CD4-positive, alpha-beta T cell treated with Interleukin-17A for 1 hour (primary cell): ENCODE data around the gene HYAL1.
"Not testable (repeated sequence)": the region's sequence is repeated elsewhere in the genome, so short reads cannot be mapped to it uniquely, and the experiment has no call there.

Experiments
- DNase-seq: peaks from one replicate; pipeline ENCODE4 v3.0.0-alpha.2; 2020

Gene HYAL1

DNA sequence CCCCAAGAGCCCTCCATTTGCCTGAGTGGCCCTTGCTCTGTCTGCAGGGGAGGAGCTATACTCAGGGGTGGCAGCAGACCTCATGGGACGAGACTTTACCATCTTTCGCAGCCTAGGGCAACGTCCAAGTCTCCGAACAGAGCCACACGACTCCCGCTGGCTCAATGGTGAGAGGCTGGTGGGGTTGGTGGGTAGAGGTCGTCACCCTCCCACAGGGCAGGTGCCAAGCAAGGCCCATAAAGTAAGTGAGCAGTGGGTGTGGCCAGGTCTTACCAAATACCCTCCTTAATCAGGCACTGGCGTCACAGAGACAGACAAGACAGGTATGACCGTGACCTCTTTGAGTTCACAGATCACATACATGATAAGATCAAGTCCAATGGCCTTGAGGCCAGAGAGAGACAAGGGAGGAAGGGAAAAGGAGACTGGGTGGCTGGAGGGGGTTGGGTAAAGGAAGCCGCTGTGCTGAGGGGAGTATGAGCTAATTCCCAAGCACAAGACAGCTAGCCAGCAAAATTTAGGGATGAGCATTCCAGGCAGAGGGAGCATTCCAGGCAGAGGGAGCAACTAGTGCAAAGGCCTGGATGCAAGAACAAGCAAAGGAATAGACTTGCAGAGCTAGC lies 31.9 kb downstream of the HYAL1 start:
- DNase-seq, result no peak

DNA sequence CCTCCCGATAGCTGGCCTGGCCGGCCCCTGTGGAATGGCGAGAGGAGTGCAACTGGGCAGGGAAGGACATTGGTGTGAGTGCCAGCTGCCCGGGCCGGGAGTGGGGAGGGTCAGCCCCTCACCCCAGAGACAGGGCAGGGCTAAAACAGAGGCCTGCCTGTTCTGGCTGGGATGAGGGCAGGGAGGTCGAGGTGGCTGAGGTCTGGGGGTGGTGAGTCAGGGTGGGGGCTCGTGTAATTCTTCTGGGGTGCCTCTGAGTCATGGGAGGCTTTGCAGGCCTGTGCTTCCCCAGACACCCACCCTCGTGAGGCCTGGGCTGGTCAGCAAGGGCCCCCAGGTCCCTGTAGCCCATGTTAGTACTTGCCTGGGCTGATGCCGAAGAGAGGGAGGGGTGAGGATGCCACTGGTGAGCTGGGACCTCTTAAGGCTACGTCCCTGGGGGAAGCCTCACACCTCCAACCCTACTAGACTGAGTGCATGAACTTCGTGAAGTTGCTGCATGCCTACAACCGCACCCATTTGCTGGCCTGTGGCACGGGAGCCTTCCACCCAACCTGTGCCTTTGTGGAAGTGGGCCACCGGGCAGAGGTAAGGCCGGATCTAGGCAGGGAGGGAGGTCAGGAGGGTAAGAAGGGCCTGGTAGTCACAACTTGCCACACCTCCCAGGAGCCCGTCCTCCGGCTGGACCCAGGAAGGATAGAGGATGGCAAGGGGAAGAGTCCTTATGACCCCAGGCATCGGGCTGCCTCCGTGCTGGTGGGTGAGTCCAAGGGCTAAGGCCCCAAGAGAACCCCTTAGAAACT lies 32.8 kb downstream of the HYAL1 start:
- DNase-seq, result no peak

DNA sequence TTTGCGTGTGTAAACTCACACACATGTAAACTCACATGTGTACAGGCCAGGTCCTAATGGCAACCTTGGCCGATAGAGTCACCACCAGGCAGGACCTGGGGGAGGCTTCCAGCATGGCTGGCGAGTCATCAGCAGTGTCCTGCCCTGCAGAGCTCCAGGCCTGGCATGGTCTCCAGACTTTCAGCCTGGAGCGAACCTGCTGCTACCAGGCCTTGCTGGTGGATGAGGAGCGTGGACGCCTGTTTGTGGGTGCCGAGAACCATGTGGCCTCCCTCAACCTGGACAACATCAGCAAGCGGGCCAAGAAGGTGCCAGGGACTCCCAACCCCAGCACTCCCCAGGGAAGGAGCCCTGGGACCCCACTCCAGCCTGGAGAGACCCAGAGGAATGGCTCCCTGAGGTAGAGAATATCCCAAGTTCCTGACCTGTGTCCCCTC lies 33.4 kb downstream of the HYAL1 start:
- no peak for DNase-seq

DNA sequence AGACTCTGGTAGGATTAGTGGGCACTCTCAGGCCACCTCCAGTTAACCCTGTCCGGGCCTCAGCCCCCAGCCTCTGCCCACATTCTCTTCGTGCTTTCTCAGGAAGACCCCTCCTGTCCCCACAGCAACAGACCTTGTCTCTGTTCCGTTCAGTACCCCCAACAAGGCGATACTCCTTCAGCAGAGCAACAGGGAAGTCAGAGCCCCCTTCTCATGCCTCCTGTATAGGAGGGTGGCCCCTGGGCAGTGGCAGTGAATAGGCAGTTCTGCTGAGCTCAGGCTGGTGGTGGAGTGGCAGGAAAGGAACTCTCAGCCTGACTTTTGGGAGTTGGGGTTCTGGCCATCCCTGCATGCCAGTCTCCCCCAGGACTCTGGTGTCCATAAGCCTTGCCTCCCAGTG lies 33.9 kb downstream of the HYAL1 start:
- DNase-seq, result no peak

DNA sequence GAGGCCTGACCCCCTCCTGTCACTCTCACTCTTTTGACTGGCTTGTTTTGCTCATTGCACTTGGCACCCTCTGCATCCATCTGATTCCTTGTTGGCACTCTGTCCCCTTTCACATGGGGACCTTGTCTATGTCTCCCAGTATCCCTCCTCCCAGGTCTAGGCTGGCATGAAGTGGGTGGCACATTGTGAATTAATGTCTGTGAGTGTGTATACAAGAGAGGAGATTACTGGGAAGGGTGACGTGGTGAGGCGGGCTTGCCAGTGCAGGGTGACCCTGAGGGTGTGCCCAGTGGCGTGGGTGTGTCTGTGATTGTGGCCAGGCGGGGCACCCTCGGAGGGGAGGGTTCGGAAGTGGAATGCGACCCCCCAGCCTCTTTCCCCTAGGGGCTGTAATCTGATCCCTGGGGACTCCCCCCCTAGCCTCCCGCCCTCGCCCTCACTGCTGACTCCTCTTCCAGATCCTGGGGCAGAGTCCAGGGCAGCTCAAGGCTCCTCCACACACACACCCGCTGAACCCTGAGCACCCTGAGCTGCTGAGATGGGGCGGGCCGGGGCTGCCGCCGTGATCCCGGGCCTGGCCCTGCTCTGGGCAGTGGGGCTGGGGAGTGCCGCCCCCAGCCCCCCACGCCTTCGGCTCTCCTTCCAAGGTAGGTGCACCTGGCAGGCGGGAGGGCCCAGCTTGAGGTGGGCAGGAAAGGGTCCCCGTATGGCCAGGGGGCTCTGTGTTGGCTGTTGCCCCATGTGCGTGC lies 34.5 kb downstream of the HYAL1 start, which contains the start of gene SEMA3B:
SEMA3B (plus strand) TSS at position 445 of the 749 bp plus-strand sequence; CDS start at position 539, 94 bp downstream.
- DNase-seq, result no peak

DNA sequence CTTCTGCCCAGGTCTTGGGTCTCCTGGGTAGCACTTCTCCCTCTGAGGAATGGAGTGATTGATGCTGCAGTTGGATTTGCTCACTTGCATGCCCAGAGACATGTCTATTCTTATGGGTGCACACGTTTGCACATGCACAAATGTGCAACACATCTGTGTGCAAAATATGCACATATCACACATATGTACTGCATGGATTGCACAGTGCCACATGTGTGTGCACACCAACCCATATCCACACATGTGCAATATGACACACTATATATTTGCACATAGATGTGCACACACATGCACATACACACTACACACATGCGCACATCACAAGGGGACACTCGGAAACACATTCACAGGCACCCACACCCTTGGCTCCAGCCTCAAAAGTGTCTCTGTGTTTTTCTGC lies 35.1 kb downstream of the HYAL1 start:
- DNase-seq, result no peak

DNA sequence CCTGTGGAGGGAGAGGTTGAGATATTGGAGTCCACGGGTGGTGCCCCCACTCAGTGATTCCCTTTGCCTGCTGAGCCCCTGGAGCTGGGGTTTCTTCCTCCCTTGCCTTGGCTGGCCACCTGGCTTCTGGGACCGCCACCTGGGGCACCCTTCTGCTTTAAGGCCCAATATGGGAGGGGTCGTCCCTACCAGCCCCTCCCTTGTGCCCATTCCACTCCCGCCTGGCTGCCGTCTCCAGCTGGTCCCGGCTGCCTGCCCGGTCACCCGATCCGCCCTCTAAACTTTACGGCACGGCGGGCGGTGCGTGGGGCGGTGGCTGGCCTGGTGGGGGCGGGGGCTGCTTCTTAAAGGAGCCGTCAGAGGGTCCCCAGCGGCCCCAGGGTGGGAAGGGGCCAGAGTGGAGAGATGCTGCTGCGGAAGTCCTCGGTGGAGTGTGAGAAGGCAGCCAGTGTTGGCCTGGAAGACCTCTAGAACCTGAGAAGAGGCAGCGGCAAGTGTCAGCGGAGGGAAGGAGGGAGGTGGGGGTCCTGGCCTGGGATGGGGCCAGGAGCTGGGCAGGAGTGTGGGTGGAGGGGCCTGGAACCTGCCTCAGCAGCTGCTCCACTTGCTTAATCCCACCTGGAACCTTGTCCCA lies 36.0 kb downstream of the HYAL1 start:
- no peak for DNase-seq

DNA sequence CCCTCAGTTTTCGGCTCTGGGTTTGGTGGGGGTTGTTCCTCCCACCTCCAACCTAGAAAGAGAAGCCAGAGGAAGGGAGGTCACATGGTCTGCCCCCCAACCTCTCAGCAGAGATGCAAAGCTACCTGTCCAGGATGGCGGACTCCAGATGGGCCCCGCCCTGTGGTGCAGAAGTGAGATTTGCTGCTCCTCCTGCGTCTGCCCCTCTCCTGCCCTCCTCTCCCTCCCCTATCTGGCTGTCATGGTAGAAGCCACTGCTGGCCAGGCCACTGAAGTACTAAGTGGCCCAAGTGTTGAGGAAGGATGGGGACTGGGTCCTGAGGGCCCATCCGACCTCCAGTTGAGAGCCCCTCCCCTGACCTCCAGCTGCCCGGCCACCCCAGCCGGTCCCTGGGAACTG lies 36.5 kb downstream of the HYAL1 start:
- no peak for DNase-seq

DNA sequence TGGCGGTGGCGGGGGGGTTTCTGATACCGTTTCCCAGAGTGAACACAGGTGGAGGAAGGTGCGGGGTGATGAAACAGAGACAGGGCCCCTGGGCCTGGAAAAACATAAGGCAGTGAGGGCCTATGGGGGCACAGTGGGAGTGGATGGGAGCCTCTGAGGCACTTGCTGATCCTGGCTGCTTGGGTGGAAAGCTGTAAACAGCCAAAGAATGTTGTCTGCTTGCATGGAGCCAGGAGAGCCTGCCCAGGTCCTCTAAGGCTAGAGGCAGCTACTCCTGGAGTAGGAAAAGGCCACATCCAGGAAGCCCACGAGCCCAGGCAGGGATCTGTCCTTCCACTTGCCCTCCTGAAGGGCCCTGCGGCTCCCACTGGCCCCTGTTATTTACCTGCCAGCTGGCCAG lies 37.4 kb downstream of the HYAL1 start:
- no peak for DNase-seq

DNA sequence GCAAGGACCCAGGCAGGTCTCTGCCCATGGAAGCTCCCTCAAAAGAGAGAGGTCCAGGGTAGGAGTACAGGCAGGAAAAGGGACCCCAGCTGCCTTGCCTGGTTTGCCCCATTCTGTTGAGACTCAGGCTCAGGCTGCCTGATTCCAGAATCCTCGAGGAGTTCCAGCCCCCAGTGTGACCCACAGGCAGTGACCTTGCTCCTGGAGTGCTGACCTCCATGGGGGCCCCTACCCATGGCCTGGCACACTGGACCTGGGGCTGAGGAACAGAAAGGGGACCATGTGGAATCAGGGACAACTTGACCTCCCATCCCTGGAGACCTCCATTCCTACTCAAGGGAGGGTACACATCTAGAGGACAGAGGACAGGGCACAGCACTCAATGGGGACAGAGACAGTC lies 37.8 kb downstream of the HYAL1 start:
- DNase-seq, result no peak

DNA sequence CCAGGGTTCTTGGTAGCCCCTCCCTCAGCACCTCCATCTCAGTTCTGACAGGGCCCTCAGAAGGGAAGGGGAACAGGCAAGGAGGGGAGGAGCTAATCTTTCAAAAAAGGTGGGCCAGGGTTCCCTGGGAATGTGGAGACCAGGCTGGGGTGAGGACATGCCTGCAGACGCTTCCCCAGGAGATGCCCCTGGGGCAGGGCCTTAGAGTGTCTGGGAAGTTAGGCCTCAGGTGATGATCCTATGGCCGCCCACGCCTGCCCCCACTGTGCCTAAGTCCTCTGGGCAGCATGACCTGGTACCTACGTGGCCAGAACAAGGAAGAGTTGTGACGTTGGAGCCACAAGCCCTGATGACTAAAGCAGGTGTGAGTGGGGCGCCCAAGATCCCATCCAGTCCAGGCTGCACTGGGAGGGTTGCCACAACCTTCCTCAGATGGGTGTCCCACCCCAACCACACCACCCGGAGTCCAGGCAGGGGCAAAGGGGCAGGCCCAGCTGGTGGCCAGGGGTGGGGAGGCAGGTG lies 38.3 kb downstream of the HYAL1 start:
- no peak for DNase-seq

DNA sequence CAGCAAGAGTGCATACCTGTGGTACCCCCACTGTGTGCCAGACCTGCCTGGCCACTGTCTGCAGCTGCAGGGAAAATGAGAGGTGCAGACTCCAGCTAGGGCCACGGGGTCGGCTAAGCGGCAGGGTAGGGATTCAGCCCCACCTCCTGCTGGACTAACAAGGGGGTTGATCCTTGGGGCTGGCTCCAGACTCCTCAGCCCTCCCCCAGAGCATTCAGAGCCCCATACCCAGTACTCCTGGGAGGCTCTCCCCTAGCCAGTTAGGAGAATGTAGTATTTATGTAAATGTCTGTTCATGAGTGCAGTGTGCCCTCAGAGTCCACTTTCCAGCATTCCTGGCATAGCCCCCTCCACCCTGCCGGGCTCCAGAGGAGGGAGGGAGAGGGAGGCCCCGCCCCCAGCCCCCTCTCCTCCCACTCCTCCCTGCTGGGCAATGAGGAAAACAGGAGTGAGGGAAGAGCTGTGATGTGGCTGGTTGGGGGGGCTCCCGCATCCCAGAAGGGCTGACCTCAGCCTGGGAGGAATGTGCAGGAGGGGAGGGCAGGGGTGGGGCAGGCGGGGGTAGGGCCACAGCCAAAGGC lies 38.9 kb downstream of the HYAL1 start:
- no peak for DNase-seq

DNA sequence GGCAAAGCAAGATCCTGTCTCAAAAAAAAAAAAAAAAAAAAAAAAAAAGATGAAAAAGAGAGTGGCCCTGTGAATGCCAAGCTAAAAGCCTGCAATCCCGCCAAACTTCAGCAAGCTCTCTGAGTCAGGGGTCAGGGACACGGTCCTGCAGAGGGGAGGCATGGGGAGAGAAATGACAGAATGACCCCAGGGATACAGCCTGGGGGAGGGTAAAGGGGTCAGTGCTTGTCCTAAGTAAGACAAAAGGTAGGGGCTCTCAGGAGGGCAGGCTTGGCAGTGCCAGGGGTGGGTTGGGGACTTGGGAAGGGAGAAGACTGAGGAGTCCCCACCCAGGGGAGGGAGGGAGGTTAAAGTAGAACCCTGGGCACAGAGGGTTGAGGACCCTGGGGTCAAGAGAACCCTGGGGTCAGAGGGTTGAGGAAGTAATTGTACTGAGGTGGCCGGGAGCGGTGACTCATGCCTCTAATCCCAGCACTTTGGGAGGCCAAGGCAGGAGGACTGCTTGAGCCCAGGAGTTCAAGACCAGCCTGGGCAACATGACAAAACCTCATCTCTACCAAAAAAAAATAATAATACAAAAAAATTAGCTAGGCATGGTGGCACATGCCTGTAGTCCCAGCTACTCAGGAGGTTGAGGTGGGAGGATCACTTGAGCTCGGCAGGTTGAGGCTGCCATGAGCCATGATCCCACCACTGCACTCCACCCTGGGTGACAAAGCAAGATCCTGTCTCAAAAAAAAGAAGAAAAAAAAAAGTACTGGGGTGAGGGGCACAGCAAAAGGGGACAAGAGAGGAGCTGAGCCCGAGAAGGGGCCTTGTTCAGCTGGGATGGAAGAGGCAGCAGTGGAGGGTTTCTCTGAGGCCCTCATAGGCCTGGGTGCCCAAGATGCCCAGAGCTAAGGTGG lies 39.6 kb downstream of the HYAL1 start:
- DNase-seq, result no peak

DNA sequence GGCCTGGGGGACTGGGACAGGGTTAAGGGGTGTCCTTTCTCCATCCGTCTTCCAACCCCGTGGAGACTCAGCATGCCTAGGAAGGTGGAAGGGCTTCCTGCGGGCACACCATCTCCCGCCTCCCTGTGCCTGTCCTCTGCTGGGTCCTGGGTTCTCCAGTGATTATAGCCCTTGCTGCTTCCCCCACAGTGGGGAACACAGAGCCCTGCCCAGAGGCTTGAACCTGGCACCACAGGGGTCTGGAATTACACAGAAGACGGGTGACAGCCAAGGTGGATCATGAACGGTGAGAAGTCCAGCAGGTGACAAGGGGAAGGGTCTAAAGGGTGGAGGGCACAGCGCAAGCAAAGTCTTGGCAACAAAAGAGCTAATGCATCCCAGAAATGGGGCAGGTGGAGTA lies 40.6 kb downstream of the HYAL1 start:
- no peak for DNase-seq

DNA sequence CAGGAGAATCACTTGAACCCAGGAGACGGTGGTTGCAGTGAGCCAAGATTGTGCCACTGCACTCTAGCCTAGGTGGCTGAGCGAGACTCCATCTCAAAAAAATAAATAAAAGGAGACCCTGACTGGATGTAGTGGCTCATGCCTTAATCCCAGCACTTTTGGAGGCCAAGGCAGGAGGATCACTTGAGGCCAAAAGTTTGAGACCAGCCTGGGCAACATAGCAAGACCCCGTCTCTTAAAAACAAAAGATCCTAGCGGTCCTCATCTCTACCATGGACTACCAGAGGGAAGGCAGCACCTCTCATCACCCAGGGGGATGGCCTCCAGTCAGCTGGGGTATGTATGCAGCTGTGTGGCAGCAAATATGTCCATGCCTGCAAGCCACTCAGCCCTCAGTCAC lies 41.2 kb downstream of the HYAL1 start:
- DNase-seq, result not testable (repeated sequence)

DNA sequence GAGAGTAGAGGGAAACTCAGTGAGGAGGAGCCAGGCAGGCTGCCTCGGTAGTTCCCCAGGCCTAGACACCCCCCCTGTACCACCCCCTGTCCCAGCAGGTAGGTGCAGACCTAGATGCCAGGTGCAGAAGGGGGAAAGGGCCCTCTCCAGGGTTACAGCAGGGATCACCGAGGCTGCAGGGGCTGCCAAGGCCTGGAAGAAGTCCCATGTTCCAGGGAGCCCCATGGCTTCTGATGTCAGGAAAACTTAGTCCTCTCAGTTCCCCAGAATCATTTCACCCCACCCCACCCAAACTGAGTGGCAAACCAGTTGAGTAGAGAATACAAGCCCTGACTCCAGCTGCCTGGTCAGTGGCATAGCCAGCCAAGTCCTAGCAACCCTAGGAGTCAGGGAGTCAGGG lies 41.9 kb downstream of the HYAL1 start:
- DNase-seq, result no peak

DNA sequence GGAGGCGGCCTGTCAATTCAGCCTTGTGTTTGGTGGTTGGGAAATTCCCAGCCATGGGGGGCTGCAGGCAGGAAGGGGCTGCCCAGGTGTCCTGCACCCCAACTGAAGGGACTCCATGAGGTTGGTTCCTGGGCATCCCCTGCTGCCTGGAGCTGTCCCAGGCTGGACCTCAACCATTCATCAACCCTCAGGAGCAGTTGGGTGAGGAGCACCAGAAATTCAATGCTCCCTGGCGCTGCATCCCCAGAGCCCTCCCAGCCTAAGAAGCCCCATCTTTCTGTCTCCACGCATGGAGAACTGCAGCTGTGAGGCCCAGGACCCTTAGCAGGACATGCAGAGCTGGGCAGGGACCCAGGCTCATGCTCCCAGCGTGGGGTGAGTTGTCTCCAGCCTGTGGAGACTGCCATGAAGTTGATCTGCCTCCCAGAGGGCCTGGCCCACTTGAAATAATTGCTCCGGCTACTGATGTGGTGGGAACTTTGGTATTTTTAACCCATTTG lies 42.4 kb downstream of the HYAL1 start:
- no peak for DNase-seq

DNA sequence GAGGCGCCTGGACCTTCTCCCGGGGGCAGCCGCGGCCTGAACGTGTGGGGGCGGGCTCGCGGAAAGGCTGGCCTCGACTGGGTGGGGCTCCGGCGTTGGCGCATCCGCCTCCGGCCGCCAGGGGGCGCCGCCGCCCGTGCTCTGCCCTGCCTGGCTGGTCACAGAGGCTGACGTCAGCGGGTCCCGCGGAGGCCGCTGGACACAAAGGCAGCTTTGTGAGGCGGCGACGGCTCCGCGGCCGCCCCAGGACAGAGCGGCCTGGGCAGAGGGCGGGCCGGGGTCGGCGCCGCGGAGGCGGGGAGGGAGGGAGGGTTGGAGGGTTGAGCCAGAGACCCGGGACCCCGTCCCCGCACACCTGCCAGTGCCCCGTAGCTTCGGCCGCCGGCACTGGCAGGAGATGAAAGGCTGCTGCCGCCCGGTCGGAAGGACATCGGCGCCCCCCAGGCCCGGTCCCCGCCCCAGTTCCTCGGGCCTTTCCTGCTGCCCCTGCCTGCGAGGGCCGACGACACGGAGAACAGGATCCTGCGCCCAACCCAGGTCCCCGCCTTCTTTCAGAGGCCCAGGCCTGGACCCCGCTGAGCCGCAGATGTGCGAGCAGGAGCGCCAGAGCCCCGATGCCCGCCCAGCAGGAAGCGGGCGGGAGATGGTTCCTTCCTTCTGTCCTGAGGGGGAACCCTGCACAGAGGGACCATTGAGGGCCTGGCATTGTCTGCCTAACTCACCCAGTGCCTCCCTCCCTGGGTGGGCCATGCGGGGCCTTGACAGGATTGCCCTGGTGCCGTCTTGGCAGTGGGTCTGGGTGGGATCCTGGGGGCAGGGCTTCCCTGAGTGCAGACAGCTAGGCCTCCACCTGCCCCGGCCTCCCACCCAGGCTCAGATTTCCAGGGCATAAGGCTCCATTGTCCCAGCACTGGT lies 43.1 kb downstream of the HYAL1 start:
- DNase-seq, result peak; percentile 86

DNA sequence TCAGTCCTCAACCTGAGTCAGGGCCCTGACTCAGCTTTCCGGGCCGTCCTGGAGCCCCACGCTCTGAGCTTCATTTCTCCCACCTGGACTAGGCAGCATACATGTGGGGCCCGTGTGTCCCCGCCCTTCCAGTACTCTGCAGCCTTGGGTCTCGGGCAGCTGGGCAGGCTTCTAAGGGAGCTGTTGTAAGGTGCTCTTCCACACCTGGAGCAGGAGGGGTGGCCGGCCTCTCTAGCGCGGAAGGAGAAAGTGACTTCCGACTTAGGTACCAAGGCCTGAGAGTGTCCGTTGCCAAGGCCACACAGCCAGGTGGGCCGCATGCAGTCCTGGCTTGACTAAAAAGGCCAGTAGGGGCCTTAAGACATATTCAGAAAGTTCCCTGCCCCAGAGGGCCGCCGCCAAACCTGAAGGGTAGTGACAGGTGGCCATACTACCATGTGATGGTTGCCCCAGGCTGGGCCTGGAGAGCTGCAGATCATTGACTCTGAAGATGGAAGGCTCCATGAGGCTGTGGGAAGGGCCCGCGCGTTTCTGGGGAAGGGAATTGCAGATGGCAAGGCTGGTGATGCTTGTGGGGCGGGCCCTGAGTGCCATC lies 43.8 kb downstream of the HYAL1 start:
- no peak for DNase-seq

DNA sequence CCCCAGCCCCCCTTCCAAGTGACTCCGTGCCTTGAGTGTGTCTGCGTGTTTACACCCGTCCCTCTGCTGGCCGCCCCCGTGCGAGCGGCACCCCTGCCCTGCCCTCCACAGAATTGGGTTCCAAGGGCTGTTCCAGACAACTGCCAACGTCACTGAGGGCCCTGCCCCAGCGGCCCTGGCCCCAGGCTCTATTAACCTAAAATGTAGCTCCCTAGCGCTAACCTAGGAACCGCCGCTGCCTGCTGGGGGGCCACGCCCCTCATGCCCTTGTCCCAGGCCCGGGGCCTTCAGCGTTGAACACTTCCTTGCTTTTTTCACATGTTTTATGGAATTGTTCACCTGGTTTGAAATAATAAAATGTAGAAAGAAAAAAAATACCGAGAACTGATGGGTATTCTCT lies 44.4 kb downstream of the HYAL1 start:
- DNase-seq, result peak; percentile 16
